Hematopoietic multipotent progenitor cell treated with erythropoietin and hydrocortisone succinate and interleukin-3 and kit ligand, for 15 days (in vitro differentiated cells): ENCODE measurements around the gene GARS1.
"Not testable (repeated sequence)": the region's sequence is repeated elsewhere in the genome, so short reads cannot be mapped to it uniquely, and the experiment has no call there.

Source experiments
- DNase-seq: peaks from one replicate; pipeline ENCODE4 v3.0.0-alpha.2; 2015; ENCODE audit warnings: low spot score

Gene GARS1

DNA sequence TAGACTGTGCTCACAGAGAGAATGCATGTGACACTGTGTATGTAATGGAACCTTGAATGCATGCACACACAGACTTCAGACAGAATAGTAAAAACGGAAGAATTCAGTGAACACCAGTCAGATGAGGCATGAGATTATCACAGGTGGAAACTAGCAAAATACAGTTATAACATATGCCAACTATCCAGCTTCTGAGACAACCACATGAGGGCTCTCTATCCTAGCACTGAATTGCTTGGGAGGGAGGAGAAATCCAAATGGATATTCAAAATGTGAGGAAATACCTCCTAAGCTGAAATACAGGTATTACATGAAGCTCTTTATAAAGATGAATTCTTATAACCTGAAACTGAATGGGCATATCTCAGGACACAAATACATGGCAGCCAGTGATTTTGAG is 30.6 kb downstream of the GARS1 start:
- DNase-seq, result no peak

DNA sequence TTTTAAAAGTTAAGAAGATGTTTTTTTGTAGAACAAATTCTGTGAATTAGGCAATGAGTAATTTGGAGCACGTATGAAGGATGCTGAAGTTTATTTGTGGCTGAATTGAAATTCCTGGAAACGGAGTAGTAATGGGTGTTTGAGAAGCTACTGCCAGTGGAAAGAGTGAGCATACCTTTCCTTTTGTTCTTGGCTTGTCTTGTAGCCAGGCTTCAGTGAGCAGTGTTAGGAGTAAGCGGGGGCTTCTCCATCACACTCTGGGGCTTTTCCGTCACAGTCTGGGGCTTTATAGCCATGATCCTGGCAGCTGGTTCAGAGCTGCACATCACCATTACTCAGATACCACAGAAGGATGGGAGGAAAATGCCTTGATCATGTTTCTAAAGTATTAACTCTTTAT is 32.3 kb downstream of the GARS1 start:
- DNase-seq, result no peak

DNA sequence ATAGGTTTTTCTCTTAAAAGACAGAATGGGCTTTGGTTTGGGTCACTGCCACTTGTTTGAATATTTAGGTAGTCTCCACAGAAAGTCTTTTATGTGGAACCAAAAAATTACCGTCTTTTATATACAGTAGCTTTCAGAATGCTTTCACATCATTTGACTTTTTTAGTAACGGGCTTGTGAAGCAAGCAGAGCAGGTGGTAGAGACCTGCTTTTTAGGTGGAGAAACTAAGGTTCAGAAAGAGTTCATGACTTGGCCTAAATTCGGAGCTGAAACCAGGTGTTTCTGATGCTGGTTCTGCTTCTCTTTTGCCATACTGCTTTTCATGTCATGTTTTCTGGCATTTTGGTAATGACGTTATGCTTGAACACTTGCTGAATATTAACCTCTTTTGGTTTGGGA is 36.3 kb downstream of the GARS1 start:
- no peak for DNase-seq

DNA sequence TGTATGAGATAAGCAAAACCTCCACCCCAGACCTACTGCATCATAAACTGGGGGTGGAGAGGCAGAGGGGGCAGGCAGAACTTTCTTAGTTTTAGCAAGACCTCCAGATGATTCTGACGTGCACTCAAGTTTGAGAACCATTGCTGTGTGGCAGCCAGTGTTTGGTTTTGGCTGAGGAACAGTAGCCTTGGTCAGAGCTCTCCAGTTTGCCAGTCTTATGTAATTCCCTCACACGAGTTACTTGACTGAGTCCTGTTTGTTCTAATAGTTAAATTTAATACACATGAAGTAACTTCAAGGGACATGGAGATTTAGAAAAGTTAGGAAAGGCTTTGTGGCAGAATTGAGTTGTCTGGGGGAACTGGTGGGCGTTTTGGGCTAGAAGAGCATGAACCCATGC is 38.5 kb downstream of the GARS1 start:
- DNase-seq, result no peak

DNA sequence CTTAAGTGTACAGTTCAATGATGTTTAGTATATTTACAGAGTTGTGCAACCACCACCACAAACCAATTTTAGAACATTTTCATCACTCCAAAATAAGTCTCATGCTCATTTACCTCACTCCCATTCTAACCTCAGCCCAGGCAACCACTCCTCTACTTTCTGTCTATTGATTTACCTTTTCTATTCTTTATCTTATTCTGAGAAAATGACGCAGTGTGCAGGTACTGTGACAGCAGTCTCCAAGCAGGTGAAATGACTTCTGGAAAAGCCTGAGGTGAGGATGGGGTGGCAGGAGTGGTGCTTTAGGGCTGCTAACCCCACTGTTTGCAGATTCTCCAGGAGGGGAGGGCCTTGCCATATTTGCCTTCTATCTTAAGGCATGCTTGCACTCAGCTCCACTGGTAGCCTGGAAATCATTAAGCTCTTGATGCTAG is 39.5 kb downstream of the GARS1 start:
- no peak for DNase-seq

DNA sequence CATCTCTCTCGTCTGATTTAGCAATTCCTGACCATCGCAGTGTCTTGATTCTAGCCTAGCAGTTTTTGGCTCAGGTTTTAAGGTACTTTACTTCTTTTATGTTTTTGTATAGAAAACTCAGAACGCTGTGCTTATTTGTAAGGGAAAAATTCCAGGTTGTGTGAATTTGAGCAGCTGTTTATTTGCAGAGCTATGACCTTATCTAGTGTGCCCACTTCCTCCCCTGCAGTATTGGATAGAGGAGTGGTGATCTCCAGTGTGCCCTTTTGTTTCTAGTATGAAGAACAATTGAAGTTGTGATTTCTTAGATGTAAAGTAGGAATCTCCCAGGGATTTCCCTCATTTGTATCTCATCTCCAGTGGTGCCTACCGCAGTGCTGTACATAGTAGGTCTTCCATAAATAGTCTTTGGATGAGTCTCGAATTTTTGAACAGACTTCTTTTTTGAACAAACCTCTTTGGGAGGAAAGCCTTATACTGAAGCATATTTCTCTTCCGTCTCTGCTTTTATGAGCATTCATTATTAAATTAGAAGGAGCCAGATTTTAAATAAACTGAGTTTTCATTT is 40.0 kb downstream of the GARS1 start:
- no peak for DNase-seq

DNA sequence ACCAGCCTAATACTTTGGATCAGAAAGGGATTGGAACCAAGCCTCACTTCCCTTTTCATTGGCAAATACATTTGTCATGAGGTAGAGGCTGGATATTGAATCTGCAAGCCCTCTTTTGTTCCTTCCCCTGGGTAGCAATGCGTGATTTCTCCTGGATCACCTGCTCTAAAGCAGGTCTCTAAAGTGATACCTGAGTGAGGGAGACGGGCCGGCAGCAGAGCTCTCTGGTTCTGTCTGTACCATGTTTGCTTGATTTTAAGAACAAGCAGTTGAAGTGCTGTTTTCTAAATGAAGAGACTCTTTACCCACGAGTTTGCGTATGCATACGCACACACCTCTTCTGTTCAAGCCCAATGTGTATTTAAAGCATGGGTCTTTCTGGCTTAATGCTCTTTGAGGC is 41.1 kb downstream of the GARS1 start:
- no peak for DNase-seq

DNA sequence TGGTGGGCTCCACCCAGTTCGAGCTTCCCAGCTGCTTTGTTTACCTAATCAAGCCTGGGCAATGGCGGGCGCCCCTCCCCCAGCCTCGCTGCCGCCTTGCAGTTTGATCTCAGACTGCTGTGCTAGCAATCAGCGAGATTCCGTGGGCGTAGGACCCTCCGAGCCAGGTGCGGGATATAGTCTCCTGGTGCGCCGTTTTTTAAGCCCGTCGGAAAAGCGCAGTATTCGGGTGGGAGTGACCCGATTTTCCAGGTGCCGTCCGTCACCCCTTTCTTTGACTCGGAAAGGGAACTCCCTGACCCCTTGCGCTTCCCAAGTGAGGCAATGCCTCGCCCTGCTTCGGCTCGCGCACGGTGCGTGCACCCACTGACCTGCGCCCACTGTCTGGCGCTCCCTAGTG is 47.6 kb downstream of the GARS1 start:
- DNase-seq, result not testable (repeated sequence)

DNA sequence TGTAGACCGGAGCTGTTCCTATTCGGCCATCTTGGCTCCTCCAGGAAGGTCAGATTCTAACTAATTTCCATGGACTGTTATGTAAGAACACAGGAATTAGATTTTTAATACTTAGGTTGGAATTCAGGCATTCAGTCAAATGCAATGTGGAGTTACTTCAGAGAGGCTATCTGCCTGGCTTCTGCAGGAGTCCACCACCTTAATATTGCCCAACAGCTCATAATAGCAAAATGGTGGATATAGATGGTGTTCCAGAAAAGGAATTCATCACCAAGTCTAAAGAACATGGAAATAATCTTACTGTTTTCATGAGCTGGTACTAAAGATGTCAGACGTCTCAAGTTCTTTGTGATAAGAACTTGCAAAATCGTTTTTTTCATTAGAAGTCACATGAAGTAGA is 48.1 kb downstream of the GARS1 start:
- DNase-seq, result no peak

DNA sequence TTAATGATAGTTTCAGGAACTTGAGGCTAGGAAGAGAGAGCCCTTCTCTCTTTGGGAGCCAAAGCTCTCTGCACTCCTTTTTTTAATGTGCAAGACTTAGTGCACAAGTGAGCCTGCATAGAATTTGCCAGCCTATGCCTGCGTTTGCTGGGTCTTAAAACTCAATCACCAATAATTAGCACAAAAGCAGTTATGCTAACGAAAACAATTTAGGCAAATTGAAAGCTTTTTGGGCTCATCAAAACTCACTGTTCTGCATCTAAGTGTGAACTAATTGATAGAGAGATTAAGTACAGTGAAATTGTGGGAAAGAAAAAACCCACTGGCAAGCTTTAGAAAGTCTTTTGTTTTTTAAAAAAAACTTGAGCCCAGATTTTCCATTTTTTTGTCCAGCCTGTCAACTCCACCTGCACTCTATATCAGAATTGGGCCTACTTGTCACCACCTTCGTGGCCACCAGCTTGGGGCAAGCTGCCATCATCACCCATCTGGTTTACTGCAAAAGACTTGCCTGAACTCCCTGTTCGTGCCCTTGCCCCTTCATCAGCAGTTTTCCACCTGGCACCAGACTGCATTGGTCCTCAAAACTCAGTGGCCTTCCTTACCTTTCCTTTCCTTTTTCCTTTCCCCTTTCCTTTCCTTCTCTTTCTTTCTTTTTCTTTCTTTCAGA is 49.7 kb downstream of the GARS1 start:
- DNase-seq, result no peak

DNA sequence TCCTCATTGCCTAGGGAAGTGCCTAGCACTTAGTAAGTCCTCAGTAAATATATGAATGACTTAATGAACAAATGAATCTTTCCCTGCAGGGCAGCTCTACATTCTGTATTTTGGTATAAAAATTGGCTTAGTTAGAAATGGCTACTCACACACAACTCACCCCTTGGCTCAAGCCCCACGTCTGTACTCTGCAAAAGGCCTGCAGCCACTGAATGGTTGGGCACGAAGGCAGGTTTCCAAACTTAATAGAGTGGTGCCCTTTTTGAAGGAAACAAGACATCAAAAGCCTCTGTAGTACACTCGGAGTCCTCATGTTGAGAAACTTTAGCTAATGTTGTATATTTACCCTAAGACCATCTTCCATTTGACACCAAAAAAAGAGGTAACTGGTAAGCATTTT is 51.0 kb downstream of the GARS1 start:
- no peak for DNase-seq

DNA sequence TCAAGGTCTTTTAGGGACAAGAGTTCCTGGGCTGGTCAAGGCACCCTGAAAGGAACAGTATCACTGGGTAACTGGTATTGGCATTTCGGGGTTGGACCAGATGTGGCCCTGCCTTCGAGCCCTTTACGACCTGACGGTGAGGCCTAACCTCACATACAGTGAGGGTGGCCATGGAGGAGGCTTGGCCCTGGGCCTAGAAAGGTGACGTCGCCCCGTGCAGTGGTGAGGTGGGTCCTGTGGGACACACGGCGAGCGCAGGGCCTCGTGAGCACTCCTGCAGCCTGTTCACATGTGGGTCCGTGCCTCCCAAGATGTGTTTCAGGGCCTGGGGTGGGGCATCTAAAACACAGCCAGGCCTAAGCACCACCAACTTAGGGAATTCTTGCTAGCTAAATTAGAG is 51.5 kb downstream of the GARS1 start:
- DNase-seq, result no peak

DNA sequence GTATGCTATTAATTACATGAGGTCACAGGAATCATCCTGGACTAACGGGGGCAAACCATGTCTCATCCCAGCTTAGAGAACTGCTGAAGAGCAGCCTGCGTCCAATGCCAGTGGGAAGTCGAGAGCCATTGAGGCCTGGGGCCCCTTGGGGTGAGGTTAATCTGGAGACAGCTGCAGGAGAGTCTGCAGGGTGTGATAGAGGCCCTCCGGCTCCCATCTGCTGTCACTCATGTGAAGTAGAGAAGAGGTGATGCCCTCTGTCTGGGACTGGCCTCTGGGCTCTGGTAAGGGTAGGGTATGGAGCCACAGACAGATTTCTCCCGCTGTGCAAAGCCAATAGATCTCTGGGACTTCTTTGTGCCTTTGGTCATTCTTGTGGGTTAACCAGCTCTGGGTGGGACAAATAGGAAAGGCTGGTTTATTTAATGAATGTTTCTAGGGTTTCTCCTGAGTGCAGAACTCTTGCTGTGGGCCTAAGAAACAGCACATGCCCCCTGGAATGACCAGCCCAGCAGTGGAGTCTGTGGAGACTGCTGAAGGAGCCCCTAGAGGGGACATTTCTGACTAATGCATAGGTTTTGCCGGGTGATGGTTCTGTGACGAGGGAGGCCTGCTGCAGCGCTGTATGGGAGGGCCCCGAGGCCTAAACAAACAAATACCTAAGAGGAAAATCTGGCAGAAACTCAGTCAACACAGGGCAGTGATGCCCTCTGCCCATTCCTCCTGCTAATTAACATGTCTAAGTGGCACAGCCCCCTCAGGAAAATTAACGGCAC is 53.1 kb downstream of the GARS1 start:
- no peak for DNase-seq

DNA sequence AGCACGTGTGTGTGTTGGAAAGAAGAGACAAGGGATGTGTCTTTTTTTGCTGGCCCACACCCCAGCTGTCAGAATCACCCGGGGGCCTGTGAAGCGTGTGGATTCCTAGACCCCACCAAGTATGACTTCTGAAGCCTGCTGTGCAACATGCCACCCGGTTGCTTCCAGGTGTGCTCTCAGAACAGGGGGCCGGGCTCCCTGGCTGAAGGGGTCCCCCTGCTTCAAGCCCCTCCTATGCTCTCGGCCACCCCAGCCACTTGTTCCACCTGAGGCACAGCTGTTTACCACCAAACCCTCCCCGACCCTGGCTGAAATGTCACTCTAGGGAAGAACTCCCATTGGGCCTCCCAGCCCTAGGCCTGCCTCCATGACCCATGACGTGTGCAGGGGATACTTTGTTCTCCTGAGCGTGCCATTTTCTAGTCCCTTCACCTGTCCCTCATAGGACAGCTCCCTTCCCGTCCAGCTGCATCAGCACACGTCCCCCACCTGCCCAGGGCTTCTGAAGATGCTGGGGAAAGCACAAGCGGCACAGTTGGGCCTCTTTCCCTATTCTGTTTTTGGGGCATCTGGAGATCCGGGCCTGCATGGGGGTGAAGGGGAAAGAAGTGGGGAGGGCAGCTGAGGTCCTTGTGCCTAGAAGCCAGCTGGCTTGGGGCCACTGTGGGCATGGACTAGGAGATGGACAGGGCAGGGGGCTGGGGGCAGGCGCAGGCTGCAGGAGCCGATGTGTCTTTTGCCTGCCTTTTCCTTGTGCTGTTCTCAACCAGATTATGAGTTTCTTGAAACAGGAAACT is 54.3 kb downstream of the GARS1 start:
- no peak for DNase-seq

DNA sequence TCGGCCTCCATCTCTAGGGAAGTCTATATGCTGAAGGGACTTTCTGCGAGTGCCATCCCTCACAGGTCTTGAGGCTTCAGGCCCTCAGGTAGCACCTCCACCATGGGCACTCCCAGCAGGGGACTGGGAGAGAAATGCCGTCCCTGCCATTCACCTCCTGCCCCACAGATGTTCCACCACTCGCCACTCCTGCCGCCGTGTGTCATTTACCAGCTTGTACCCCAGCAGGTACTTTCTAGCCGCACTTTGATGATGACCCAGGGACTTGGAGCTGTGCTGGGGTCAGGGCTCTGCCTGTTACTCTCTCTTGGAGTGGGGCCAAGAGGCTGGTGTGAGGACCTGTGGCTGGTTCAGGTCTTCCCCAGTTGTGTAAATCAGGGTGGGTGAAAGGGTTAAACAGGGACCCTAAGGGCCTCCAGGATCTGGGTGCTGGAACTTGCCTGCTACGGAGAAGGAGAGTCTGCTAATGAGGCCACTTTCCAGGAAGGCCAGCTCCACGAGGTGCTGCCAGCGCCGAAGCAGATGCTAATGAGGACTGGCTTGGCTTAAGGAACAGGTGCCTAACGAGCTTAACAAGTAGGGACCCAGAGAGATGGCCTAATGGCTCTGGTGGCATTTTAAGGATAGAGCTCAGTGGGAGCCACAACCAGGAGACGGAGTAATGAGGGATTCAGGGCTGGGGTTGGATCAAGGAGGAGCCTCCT is 55.2 kb downstream of the GARS1 start:
- no peak for DNase-seq

DNA sequence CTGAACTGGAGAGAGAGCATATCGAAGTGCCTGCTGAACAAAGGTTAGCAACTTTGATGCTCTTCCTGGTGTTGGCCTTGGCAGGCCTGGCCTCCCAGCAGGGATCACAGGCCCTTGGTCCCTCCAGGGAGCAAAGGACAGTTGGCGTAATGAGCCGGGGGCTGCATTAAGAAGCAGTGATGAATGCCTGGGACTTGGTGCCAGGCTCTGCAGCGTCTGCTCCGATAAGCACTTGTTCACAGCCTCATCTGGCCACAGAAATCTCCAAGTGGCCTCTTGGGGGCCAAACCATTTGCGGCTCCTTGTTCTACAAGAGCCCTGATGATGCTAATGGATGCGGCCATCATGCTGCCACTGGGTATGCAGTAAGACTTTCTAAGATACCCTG is 55.7 kb downstream of the GARS1 start:
- DNase-seq, result no peak

DNA sequence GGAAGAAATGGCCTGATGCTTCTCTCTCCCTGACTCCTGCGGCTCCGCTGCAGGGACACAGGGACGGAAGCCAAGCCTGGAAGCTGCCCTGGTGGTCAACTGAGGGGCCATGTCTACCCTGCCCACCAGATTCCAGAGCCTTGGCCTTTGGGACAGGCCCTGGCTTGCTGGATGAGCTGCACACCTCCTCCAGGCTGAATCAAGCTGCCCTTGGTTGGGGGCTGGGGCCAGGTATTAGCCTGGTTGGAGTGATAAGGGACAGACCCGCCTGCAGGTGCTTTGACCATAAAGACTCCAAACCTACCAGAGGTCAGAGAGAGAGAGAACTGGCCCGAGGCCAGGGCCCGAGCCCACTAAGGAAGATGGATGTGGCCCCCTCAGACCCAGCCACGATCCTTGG is 57.5 kb downstream of the GARS1 start:
- no peak for DNase-seq

DNA sequence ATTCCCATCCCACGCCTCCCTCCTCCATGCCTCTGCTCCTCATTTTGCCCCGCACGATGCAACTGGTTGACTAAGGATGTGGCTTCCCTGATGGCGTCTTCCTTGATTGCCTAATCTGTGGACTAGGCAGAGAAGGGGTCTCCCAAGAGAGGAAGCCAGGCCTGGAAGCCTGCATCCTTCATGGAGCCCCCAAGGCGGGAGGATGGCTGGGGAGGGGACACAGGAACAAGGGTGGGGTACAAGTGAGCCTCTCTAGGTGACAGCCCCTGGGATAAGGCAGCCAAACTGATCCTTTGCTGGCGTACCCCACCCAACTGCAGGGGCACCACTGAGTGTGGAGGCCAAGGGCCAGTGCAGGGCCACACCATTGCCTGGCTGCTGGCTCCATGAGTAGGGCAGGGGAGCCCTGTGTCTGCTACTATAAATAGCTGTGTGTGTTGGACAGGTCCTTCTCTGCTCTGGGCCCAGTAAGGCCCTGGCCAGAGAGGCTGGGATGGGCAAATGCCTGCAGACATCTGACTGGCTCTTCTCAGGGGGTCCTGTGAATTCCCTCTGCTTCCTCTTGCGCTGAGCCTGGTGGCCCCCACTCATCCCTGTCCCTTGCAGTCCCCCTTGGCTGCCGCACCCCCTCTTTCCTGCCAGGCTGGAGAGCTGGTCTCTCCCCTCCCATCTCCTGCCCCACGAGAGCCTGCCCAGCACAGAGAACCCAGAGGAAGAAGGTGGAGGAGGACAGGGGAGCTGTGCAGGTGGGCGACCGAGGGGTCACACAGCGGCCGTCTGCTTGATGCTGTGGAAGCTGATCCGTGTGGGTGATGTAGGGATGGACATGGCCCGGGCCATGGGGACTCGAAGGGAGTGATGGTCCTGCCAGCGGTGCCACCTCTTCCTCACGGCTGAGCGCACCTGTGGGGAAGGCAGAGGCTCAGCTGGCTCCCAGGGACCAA is 58.3 kb downstream of the GARS1 start:
- DNase-seq, result no peak

DNA sequence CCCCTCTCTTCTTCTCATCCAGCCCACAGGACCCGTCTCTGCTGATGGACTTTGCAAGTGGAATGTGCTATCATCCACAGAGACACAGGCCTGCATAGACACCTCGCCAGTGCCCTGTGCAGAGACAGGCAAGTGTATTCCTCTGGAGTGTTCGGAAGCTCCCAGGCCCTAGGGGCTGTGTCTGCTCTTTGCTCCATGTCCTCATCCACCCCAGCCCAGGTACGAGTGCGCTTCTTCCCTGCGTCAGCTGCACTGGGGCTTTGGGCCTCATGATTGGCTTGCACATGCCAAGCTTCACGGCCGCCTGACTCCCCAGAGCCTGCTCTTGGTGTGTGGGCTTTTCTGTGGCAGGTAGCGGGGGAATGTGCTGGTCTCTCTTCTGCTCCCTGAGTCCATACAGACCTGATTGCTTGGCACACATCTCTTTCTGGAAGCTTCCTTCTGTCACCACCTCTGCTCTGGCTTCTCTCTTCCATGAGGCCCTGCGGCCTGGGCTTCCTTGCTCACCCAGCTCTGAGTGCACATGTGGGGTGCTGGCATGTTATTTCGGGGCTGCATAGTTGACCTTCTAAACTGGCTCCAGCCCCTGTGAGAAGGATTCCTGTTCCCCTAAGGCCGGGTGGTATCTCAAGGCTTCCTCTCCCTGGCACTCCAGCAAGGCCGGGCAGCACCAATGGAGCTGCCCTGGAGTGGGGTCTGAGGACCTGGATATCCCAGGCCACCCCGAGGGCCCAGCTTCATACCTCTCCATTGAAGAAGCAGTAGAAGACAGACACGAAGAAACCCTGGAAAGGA is 59.8 kb downstream of the GARS1 start:
- DNase-seq, result no peak
